Tibial nerve (tissue), 4 donors: ENCODE measurements around the gene RRAGB. TPM values are rescaled to one million over a fixed set of nuclear protein-coding genes. Genes with fewer than 3 reads are reported as not detected.
"Not testable (repeated sequence)": the region's sequence is repeated elsewhere in the genome, so short reads cannot be mapped to it uniquely, and the experiment has no call there.

Source experiments
- DNase-seq, 2 donors: peaks; one replicate each; pipeline ENCODE4 v3.0.0-alpha.2; 2019; ENCODE audit warnings: low spot score in 2 of 2
- H3K27ac ChIP-seq, 4 donors: fragments of 200-600 bp; sonication (generic) in 3 of 4; one replicate each; pipeline ENCODE4 v1.5.1; 2017 to 2019; ENCODE audit warnings: mild to moderate bottlenecking in 1 of 4
- H3K27me3 ChIP-seq, 2 donors: fragments of 200-600 bp; sonication (generic) in 1 of 2; one replicate each; pipeline versions ENCODE4 v1.5.1 to v1.6.0; 2017 to 2019
- H3K36me3 ChIP-seq, 3 donors: fragments of 200-600 bp; sonication (generic); one replicate each; pipeline ENCODE4 v1.5.1; 2018 to 2019
- H3K4me1 ChIP-seq, 4 donors: fragments of 200-600 bp; sonication (generic) in 3 of 4; one replicate each; pipeline ENCODE4 v1.5.1; 2017 to 2019
- H3K4me3 ChIP-seq, 4 donors: fragments of 200-600 bp; sonication (generic) in 3 of 4; one replicate each; pipeline ENCODE4 v1.5.1; 2017 to 2019; ENCODE audit warnings: mild to moderate bottlenecking in 1 of 4, moderate library complexity in 1 of 4
- H3K9me3 ChIP-seq, 4 donors: fragments of 200-600 bp; sonication (generic) in 3 of 4; one replicate each; pipeline ENCODE4 v1.5.1; 2017 to 2019
- EP300 ChIP-seq, 2 donors: sonication (generic); formaldehyde crosslinking; IDR thresholded peaks; one replicate each; pipeline ENCODE4 v1.6.1; 2017; ENCODE audit warnings: antibody characterized with exemption in 2 of 2, mild to moderate bottlenecking in 1 of 2
- POLR2A ChIP-seq, 2 donors: fragments of 450-650 bp; IDR thresholded peaks; one replicate each; pipeline ENCODE4 v1.6.1; 2017; ENCODE audit warnings: antibody characterized with exemption in 2 of 2, mild to moderate bottlenecking in 2 of 2, moderate library complexity in 2 of 2
- WGBS, 2 donors: methylation state at CpG; one replicate each; pipeline ENCODE4 v1.1.5; 2018; 5-methylcytosine and 5-hydroxymethylcytosine counted together
- total RNA-seq, 4 donors: library from RNA; depleted of rRNA; stranded (reverse); fragments of >200 nt; gene quantifications; one replicate each; pipeline ENCODE4 v1.1.0, GENCODE V29; 2016
- TF ChIP-seq, protein P1 (sequence below), 5 experiments: fragments of 200-600 bp in 3 of 5; fragments of 450-650 bp in 2 of 5; sonication (generic) in 3 of 5; IDR thresholded peaks; one replicate each; pipeline ENCODE4 v1.5.1; 2016 to 2019; ENCODE audit warnings: antibody characterized with exemption in 5 of 5, mild to moderate bottlenecking in 3 of 5, moderate library complexity in 2 of 5

The RRAGB gene
- total RNA-seq, 4 donors from 2014 or later, result 24.3 to 54.6 (median 37.1) TPM

DNA sequence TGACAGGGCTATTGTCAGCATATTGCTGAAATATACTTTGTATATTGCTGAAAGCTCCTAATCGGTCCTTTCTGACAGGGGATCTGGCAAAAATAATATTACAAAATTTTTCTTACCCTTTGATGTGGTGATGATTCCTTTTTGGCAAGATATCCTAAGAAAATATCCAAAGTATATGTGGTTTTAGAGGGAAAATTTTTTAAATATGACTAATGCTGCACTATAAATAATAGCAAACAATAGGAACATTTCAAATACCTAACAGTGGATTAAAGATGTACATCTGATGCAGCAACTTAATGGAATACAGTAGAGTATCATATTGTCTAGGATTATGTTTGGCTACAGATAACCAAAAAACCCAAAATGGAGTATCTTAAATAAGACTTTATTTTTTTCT lies 49.6 kb downstream of the RRAGB start:
- no peak for TF ChIP-seq POLR2A (IDR thresholded peaks at IDR 0.05)
- no peak for TF ChIP-seq EP300 (IDR thresholded peaks at IDR 0.05)
- TF ChIP-seq, protein P1, sequence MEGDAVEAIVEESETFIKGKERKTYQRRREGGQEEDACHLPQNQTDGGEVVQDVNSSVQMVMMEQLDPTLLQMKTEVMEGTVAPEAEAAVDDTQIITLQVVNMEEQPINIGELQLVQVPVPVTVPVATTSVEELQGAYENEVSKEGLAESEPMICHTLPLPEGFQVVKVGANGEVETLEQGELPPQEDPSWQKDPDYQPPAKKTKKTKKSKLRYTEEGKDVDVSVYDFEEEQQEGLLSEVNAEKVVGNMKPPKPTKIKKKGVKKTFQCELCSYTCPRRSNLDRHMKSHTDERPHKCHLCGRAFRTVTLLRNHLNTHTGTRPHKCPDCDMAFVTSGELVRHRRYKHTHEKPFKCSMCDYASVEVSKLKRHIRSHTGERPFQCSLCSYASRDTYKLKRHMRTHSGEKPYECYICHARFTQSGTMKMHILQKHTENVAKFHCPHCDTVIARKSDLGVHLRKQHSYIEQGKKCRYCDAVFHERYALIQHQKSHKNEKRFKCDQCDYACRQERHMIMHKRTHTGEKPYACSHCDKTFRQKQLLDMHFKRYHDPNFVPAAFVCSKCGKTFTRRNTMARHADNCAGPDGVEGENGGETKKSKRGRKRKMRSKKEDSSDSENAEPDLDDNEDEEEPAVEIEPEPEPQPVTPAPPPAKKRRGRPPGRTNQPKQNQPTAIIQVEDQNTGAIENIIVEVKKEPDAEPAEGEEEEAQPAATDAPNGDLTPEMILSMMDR (IDR thresholded peaks at IDR 0.05), result no peak
- peaks cover 0 to 11% (median 0%) of the 10 kb centered on the region in 3 donors for H3K36me3 ChIP-seq
- H3K4me1 ChIP-seq, result no peaks in the 10 kb centered on the region
- H3K27ac ChIP-seq, result no peak overlapping the region
- no peaks in the 10 kb centered on the region for H3K9me3 ChIP-seq
- WGBS, 2 donors, result 42 to 67% methylated on average over 1 of the region's 1 CpG
- no peak for DNase-seq
- no peaks in the 10 kb centered on the region for H3K27me3 ChIP-seq
- H3K4me3 ChIP-seq, result no peak overlapping the region

DNA sequence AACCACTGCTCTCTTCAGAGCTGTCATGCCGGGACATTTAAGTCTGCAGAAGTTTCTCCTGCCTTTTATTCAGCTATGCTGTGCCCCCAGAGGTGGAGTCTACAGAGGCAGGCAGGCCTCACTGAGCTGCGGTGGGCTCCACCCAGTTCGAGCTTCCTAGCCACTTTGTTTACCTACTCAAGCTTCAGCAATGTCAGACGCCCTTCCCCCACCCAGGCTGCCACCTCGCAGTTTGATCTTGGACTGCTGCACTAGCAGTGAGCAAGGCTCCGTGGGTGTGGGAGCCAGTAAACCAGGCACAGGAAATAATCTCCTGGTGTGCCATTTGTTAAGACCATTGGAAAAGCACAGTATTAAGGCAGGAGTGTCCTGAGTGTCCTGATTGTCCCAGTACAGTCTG lies 56.9 kb downstream of the RRAGB start:
- H3K4me3 ChIP-seq, H3K4me1 ChIP-seq, H3K27ac ChIP-seq, DNase-seq, H3K9me3 ChIP-seq, H3K27me3 ChIP-seq: not testable (repeated sequence)
- 58 to 84% methylated on average over 6 of the region's 6 CpGs for WGBS, 2 donors
- H3K36me3 ChIP-seq, result peaks cover 0 to 32% (median 0%) of the 10 kb centered on the region in 3 donors

DNA sequence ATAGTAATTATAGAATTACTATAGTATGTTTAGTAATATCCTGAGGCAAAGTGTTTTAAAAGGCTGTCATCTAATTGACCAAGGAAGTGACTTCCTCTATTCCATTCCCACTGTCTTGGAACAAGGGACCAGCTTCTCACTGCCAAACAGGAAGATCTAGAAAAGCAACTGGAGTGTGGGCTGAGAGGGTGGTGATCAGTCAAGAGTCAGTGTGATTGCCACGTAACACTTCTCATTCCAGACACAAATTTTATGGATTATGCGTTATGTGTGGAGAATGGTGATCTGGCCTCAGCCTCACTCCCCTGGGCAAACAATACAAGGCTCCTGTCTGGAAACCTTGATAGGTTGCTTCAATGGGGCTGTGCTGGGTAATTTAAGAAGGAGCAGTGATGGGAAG lies 60.0 kb downstream of the RRAGB start:
- no peak for DNase-seq

DNA sequence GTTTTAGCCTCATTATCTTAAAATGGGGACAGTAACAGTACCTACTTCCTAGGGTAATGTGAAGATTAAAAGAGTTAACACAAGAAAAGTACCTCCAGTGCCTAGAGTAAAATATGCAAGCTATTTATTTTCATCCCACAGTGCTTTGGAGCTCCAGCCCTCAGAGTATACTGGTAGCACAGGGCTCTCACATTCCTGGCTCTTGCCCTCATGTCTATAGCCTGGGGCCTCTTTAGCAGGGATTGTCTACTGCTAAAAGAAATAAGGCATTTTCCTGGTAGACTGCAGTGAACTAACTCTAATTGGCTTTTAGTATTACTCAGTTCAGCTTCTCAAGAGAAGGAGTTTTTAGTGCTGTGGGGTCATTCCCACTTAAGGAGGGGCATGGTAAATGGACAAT lies 60.8 kb downstream of the RRAGB start:
- DNase-seq, result no peak
- Histone ChIP-seq H3K4me1 (no peaks in the 10 kb centered on the region), H3K36me3 (peaks cover 0 to 32% (median 0%) of the 10 kb centered on the region in 3 donors), H3K9me3 (no peaks in the 10 kb centered on the region), H3K27ac (no peak overlapping the region), H3K4me3 (no peak overlapping the region), H3K27me3 (no peaks in the 10 kb centered on the region)
- TF ChIP-seq, protein P1 (IDR thresholded peaks at IDR 0.05), result no peak
- TF ChIP-seq POLR2A (IDR thresholded peaks at IDR 0.05), result no peak
- no peak for TF ChIP-seq EP300 (IDR thresholded peaks at IDR 0.05)

More for the DNA sequence above, 60.0 kb downstream of the RRAGB start:
- whole genome bisulfite sequencing, 2 donors, result 85 to 95% methylated on average over 2 of the region's 2 CpGs
- peaks cover 0 to 32% (median 0%) of the 10 kb centered on the region in 3 donors for H3K36me3 ChIP-seq
- no peaks in the 10 kb centered on the region for H3K9me3 ChIP-seq
- H3K4me3 ChIP-seq, result no peak overlapping the region
- no peaks in the 10 kb centered on the region for H3K4me1 ChIP-seq
- no peak overlapping the region for H3K27ac ChIP-seq
- no peaks in the 10 kb centered on the region for H3K27me3 ChIP-seq
- no peak for TF ChIP-seq POLR2A (IDR thresholded peaks at IDR 0.05)
- TF ChIP-seq, protein P1 (IDR thresholded peaks at IDR 0.05), result no peak
- no peak for TF ChIP-seq EP300 (IDR thresholded peaks at IDR 0.05)

DNA sequence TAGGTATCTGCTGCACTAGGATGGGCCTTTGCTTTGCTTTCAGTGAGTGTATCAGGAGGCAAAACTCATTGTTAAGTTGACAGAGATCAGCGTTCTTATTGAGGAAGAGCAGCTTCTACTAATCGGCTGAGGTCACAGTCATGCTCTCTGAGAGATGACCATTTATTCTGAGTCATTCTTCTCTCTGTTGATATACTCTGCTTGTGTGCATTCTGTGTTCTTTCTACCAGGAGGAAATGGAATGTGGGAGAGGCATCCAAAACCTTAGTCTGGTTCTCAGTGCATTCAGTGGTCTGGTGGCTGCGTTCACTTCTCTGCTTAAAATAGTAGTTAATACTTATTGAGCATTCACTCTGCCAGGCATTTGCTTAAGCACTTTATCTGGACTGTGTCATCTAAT lies 66.2 kb downstream of the RRAGB start:
- DNase-seq, result no peak
- Histone ChIP-seq H3K36me3 (peaks cover 0 to 4% (median 0%) of the 10 kb centered on the region in 3 donors), H3K4me1 (no peaks in the 10 kb centered on the region), H3K4me3 (no peak overlapping the region), H3K9me3 (no peaks in the 10 kb centered on the region), H3K27ac (no peak overlapping the region), H3K27me3 (no peaks in the 10 kb centered on the region)
- WGBS, 2 donors, result 76 to 88% methylated on average over 3 of the region's 3 CpGs
- TF ChIP-seq EP300 (IDR thresholded peaks at IDR 0.05), result no peak
- no peak for TF ChIP-seq POLR2A (IDR thresholded peaks at IDR 0.05)
- TF ChIP-seq, protein P1 (IDR thresholded peaks at IDR 0.05), result no peak

DNA sequence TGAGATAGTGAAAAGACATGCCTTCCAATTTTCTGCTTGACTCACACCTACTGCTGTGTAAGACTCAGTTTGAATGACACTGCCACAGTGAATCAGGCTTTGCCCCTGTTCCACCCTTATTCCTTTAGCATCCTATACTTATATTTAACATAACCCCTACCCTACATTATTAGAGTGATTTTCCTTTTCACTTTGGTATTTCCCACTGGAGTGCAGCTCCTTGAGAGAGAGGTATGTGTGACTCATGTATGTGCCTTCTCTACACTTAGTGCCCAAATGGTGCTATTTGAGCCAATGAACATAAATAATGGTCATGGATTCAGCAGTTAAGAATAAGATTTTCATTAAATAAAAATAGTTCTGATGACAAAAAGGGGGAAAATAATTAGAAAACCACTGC lies 69.5 kb downstream of the RRAGB start:
- TF ChIP-seq, protein P1 (IDR thresholded peaks at IDR 0.05), result no peak
- no peak for TF ChIP-seq EP300 (IDR thresholded peaks at IDR 0.05)
- no peak for TF ChIP-seq POLR2A (IDR thresholded peaks at IDR 0.05)
- no peak for DNase-seq
- peaks cover 0 to 4% (median 0%) of the 10 kb centered on the region in 3 donors for H3K36me3 ChIP-seq
- H3K4me3 ChIP-seq, result no peak overlapping the region
- H3K27ac ChIP-seq, result no peak overlapping the region
- H3K27me3 ChIP-seq, result no peaks in the 10 kb centered on the region
- no peaks in the 10 kb centered on the region for H3K4me1 ChIP-seq
- no peaks in the 10 kb centered on the region for H3K9me3 ChIP-seq
